GM12878 (cell line): Measurements from ENCODE around the gene DHDH.

Experiments
- ATF7 ChIP-seq: fragments of 450-650 bp; IDR thresholded peaks from 2 replicates; pipeline ENCODE4 v1.6.1; 2016; ENCODE audit warnings: low read depth, mild to moderate bottlenecking
- BACH1 ChIP-seq: fragments of 450-650 bp; IDR thresholded peaks from 2 replicates; pipeline ENCODE4 v1.6.1; 2017; ENCODE audit warnings: mild to moderate bottlenecking, borderline replicate concordance
- CHD2 ChIP-seq: IDR thresholded peaks from 2 replicates; pipeline ENCODE4 v1.6.1; 2011; ENCODE audit warnings: low read depth, low read length, improper control_type of control experiment, borderline replicate concordance
- CREB1 ChIP-seq: IDR thresholded peaks from 2 replicates; pipeline ENCODE4 v1.6.1; 2012; ENCODE audit warnings: low read depth, mild to moderate bottlenecking, inconsistent platforms
- CTCF ChIP-seq, 3 experiments: IDR thresholded peaks in 2 of 3; conservative IDR thresholded peaks in 1 of 3; 2 replicates each; pipeline ENCODE4 v1.5.1; 2011; ENCODE audit warnings: low read depth in 3 of 3, low read length in 3 of 3, mild to moderate bottlenecking in 3 of 3, control low read depth in 2 of 3, moderate library complexity in 2 of 3, inconsistent platforms in 1 of 3, mixed read lengths in 1 of 3; ENCODE audit not compliant: control insufficient read depth in 2 of 3, insufficient read depth in 1 of 3; ENCODE audit errors: extremely low read depth in 1 of 3
- HCFC1 ChIP-seq: fragments of 150-350 bp; IDR thresholded peaks from 2 replicates; pipeline ENCODE4 v1.6.1; 2014; ENCODE audit warnings: low read length
- MYC ChIP-seq: IDR thresholded peaks from 2 replicates; pipeline ENCODE4 v1.6.1; 2011; ENCODE audit warnings: mild to moderate bottlenecking, low read length, moderate library complexity, inconsistent platforms; ENCODE audit not compliant: insufficient read depth, insufficient replicate concordance, insufficient read length, severe bottlenecking
- POLR2AphosphoS5 ChIP-seq: IDR thresholded peaks from 2 replicates; pipeline ENCODE4 v1.6.1; 2011; ENCODE audit warnings: mild to moderate bottlenecking, low read length, inconsistent platforms
- SPI1 ChIP-seq: IDR thresholded peaks from 2 replicates; pipeline ENCODE4 v1.6.1; 2011; ENCODE audit warnings: low read depth, mild to moderate bottlenecking, low read length, moderate library complexity, borderline replicate concordance; ENCODE audit not compliant: insufficient read depth
- SRF ChIP-seq, 2 experiments: IDR thresholded peaks; 2 replicates each; pipeline ENCODE4 v1.6.1; 2011; ENCODE audit warnings: low read depth in 2 of 2, low read length in 2 of 2, mild to moderate bottlenecking in 1 of 2, moderate library complexity in 1 of 2
- STAT3 ChIP-seq: IDR thresholded peaks from 2 replicates; pipeline ENCODE4 v1.6.1; 2011; ENCODE audit warnings: low read depth, low read length, improper control_type of control experiment
- USF2 ChIP-seq: IDR thresholded peaks from 2 replicates; pipeline ENCODE4 v1.6.1; 2011; ENCODE audit warnings: low read depth, low read length, improper control_type of control experiment, borderline replicate concordance

- TF ChIP-seq CTCF (IDR thresholded peaks at IDR 0.05 in 2 of 3, conservative IDR thresholded peaks at IDR 0.05 in 1 of 3; ENCODE audit: control insufficient read depth in 2 of 3, extremely low read depth in 1 of 3, insufficient read depth in 1 of 3, low read depth in 3 of 3, low read length in 3 of 3) (no peak), BACH1 (no peak), POLR2AphosphoS5 (no peak), ATF7 (0 out of 2 replicates have a peak, but pooled peaks have one; percentile 30), MYC (no peak), SRF (IDR thresholded peaks at IDR 0.05; ENCODE audit: low read depth in 2 of 2, low read length in 2 of 2) (no peak), HCFC1 (no peak), USF2 (no peak), STAT3 (no peak), SPI1 (no peak), CREB1 (no peak), CHD2 (no peak)
Measured at GRCh38 chr19:48938256-48938655, 4.8 kb downstream of the DHDH start.
